ENCODE data around the gene TM4SF1. TPM values are rescaled to one million over a fixed set of nuclear protein-coding genes. Genes with fewer than 3 reads are reported as not detected.

TM4SF1 gene
- polyA plus RNA-seq, 1 donor from 2014 or later: 0.81 TPM

- Histone ChIP-seq H3F3A (ENCODE audit: insufficient read depth, low read length, poor library complexity, severe bottlenecking) (no peaks in the 10 kb centered on the region), H3K9me3 (ENCODE audit: low read length) (no peaks in the 10 kb centered on the region), H3K9me2 (ENCODE audit: insufficient read depth, low read length) (no peaks in the 10 kb centered on the region), H3K27ac (ENCODE audit: low read length) (no peak overlapping the region), H3K36me3 (ENCODE audit: insufficient read depth, low read length) (no peaks in the 10 kb centered on the region), H3K4me3 (ENCODE audit: low read length) (no peak overlapping the region), H3K79me2 (replicated peaks; ENCODE audit: insufficient read depth, low read length) (no peaks in the 10 kb centered on the region), H2AFZ (ENCODE audit: low read depth, low read length) (no peak overlapping the region), H3K9ac (ENCODE audit: low read length) (no peak overlapping the region), H3K4me2 (ENCODE audit: low read length) (no peak overlapping the region), H3K27me3 (ENCODE audit: insufficient read depth, low read depth, low read length) (no peaks in the 10 kb centered on the region), H4K20me1 (ENCODE audit: insufficient read depth) (no peaks in the 10 kb centered on the region)
- TF ChIP-seq MXI1 (conservative IDR thresholded peaks at IDR 0.05; ENCODE audit: poor library complexity, severe bottlenecking) (no peak), EZH2 (IDR thresholded peaks at IDR 0.05; ENCODE audit: borderline replicate concordance, insufficient read depth, low read length, poor library complexity, severe bottlenecking) (no peak), CTCF (IDR thresholded peaks at IDR 0.05; ENCODE audit: poor library complexity, severe bottlenecking) (no peak), EP300 (conservative IDR thresholded peaks at IDR 0.05; ENCODE audit: poor library complexity, severe bottlenecking) (no peak), REST (IDR thresholded peaks at IDR 0.05; ENCODE audit: borderline replicate concordance) (no peak), RAD21 (conservative IDR thresholded peaks at IDR 0.05) (no peak), TAF1 (IDR thresholded peaks at IDR 0.05; ENCODE audit: low read depth) (no peak), POLR2AphosphoS5 (IDR thresholded peaks at IDR 0.05) (no peak), SMC3 (conservative IDR thresholded peaks at IDR 0.05; ENCODE audit: poor library complexity) (no peak)
Observed at GRCh38 chr3:149419816-149420215, 42.4 kb upstream of the TM4SF1 start.

GRCh38 chr3:149417727-149418126 is 40.3 kb upstream of the TM4SF1 start:
- H3K4me2 ChIP-seq (ENCODE audit: low read length): no peak overlapping the region
- no peak for TF ChIP-seq REST (IDR thresholded peaks at IDR 0.05; ENCODE audit: borderline replicate concordance)
- no peak for TF ChIP-seq SMC3 (conservative IDR thresholded peaks at IDR 0.05; ENCODE audit: poor library complexity)
- TF ChIP-seq RAD21 (conservative IDR thresholded peaks at IDR 0.05): no peak
- TF ChIP-seq POLR2AphosphoS5 (IDR thresholded peaks at IDR 0.05): no peak
- no peak for TF ChIP-seq CTCF (IDR thresholded peaks at IDR 0.05; ENCODE audit: poor library complexity, severe bottlenecking)
- TF ChIP-seq EP300 (conservative IDR thresholded peaks at IDR 0.05; ENCODE audit: poor library complexity, severe bottlenecking): no peak
- no peak for TF ChIP-seq TAF1 (IDR thresholded peaks at IDR 0.05; ENCODE audit: low read depth)
- no peak for TF ChIP-seq MXI1 (conservative IDR thresholded peaks at IDR 0.05; ENCODE audit: poor library complexity, severe bottlenecking)
- TF ChIP-seq EZH2 (IDR thresholded peaks at IDR 0.05; ENCODE audit: borderline replicate concordance, insufficient read depth, low read length, poor library complexity, severe bottlenecking): no peak
- no peak overlapping the region for H3K9ac ChIP-seq (ENCODE audit: low read length)
- H3K9me3 ChIP-seq (ENCODE audit: low read length): no peaks in the 10 kb centered on the region
- H2AFZ ChIP-seq (ENCODE audit: low read depth, low read length): no peak overlapping the region
- H3K9me2 ChIP-seq (ENCODE audit: insufficient read depth, low read length): no peaks in the 10 kb centered on the region
- H3K4me3 ChIP-seq (ENCODE audit: low read length): no peak overlapping the region
- no peaks in the 10 kb centered on the region for H3K27me3 ChIP-seq (ENCODE audit: insufficient read depth, low read depth, low read length)
- no peaks in the 10 kb centered on the region for H3K36me3 ChIP-seq (ENCODE audit: insufficient read depth, low read length)
- H3F3A ChIP-seq (ENCODE audit: insufficient read depth, low read length, poor library complexity, severe bottlenecking): no peaks in the 10 kb centered on the region
- no peak overlapping the region for H3K27ac ChIP-seq (ENCODE audit: low read length)
- H3K79me2 ChIP-seq (replicated peaks; ENCODE audit: insufficient read depth, low read length): no peaks in the 10 kb centered on the region
- H4K20me1 ChIP-seq (ENCODE audit: insufficient read depth): no peaks in the 10 kb centered on the region

Measured in neural cell (in vitro differentiated cells).